Measurements from ENCODE around the gene RAE1.

Gene RAE1

GRCh38 chr20:57326667-57327455 lies 24.2 kb upstream of the RAE1 start:
- Histone ChIP-seq H3K27ac (no peak overlapping the region), H3K4me2 (peak overlapping the region; percentile 32; the same call in 1 of the 2 replicates), H3K9ac (no peak overlapping the region), H3K27me3 (peaks cover 26% of the 10 kb centered on the region), H3K4me1 (peaks cover 25% of the 10 kb centered on the region), H3K4me3 (no peak overlapping the region), H3K9me3 (no peaks in the 10 kb centered on the region), H3K36me3 (no peaks in the 10 kb centered on the region), H4K20me1 (no peaks in the 10 kb centered on the region)
- no peak for TF ChIP-seq Cebpa-rat (IDR thresholded peaks at IDR 0.05)

- Histone ChIP-seq H3K9me3 (no peaks in the 10 kb centered on the region), H3K27me3 (peaks cover 26% of the 10 kb centered on the region), H4K20me1 (no peaks in the 10 kb centered on the region), H3K27ac (no peak overlapping the region), H3K4me3 (no peak overlapping the region), H3K4me2 (no peak overlapping the region), H3K9ac (no peak overlapping the region), H3K36me3 (no peaks in the 10 kb centered on the region), H3K4me1 (peaks cover 17% of the 10 kb centered on the region)
- no peak for TF ChIP-seq Cebpa-rat (IDR thresholded peaks at IDR 0.05)
Measured at GRCh38 chr20:57327820-57328219, 23.2 kb upstream of the RAE1 start.

DNA sequence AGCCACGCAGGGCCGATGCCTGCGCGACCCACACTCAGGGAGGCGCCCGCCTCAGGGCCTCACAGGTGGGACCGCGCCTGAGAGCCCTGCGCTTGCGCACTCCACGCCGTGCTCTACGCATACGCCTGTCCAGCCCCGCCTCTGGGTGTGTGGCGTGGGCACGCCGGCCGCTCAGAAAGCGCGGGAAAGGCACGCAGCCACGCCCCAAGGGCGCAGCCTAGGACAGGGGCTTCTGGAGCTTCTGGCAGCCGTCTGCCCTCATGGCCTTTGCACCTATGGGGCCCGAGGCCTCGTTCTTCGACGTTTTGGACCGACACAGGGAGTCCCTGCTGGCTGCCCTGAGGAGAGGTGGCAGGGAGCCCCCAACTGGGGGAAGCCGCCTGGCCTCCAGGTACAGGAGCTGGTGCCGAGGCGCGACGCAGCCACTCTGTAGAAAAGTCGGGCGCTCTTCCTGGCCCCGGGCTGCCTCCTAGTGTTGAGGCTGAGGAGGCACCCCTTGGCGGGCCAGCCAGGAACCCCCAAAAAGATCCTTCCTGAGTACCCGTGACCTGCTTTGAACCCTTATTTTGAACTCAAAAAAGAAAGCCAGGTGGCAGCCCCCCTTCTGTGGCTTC lies 21.3 kb upstream of the RAE1 start, which contains the start of gene SPO11:
TSS of gene SPO11 (plus strand) at position 196 of the 614 bp plus-strand sequence. CDS start at position 261, 65 bp downstream.
- no peaks in the 10 kb centered on the region for H3K36me3 ChIP-seq
- no peaks in the 10 kb centered on the region for H4K20me1 ChIP-seq
- no peak within 1 kb of the TSS for H3K4me2 ChIP-seq
- H3K27ac ChIP-seq = no peak within 1 kb of the TSS
- H3K27me3 ChIP-seq = peaks cover 26% of the 10 kb centered on the region
- no peaks in the 10 kb centered on the region for H3K9me3 ChIP-seq
- TF ChIP-seq Cebpa-rat (IDR thresholded peaks at IDR 0.05) = no peak
- H3K4me3 ChIP-seq = no peak within 1 kb of the TSS
- H3K9ac ChIP-seq = no peak within 1 kb of the TSS
- peaks cover 7% of the 10 kb centered on the region; the same call in 1 of the 2 replicates for H3K4me1 ChIP-seq

GRCh38 chr20:57330998-57331397 lies 20.1 kb upstream of the RAE1 start:
- TF ChIP-seq Cebpa-rat (IDR thresholded peaks at IDR 0.05) = no peak
- no peak overlapping the region for H3K4me2 ChIP-seq
- peaks cover 21% of the 10 kb centered on the region for H3K27me3 ChIP-seq
- H3K9me3 ChIP-seq = no peaks in the 10 kb centered on the region
- H4K20me1 ChIP-seq = no peaks in the 10 kb centered on the region
- H3K4me3 ChIP-seq = no peak overlapping the region
- H3K36me3 ChIP-seq = no peaks in the 10 kb centered on the region
- no peak overlapping the region for H3K27ac ChIP-seq
- no peak overlapping the region for H3K9ac ChIP-seq
- peaks cover 7% of the 10 kb centered on the region; the same call in 1 of the 2 replicates for H3K4me1 ChIP-seq

DNA sequence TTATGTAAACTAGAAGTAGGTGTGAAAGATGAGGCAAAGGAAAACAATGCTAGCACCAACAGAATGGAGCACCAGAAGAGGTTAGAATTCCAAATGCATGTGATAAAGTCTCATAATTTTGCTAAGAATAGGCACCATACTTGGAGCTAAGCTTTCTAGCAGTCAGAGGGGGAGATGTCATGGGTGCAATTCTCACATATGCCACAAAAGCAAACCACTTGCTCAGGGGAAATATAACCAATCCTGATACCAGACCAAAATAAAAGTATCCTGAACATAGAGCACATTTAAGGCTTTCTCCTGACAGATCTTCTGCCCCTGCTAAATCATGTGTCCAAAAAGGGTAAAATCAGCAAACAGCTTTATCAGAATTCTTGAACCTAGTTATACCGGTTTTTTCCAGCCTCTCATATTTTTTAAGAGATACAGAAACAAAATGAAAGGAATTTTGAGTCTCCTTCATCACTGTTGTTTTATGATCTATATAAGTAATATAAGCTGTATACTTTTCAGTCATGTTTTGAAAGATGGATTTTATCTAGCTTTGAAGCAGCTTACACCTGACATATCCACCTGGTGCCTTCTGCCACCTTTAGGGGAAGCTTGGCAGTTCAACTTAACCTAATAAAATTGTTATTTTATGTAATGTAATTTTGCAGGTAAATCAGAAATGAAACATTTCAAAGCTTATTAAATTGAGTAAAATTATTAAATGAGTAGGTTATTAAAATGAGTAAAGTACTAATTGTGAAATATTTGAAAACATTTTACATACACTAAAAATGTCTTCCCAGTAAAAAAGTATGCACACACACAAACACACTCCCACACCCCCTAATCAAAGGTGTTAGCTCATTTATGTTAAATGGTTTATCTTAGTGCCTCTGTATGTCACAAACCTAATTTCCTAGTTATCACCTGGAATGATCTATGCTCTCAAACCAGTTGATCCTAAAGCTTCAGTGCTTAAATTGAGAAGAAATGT lies 18.7 kb upstream of the RAE1 start:
- no peak for TF ChIP-seq Cebpa-rat (IDR thresholded peaks at IDR 0.05)
- no peaks in the 10 kb centered on the region for H3K9me3 ChIP-seq
- peaks cover 7% of the 10 kb centered on the region; the same call in 1 of the 2 replicates for H3K27me3 ChIP-seq
- H4K20me1 ChIP-seq = no peaks in the 10 kb centered on the region
- no peak overlapping the region for H3K4me2 ChIP-seq
- no peaks in the 10 kb centered on the region for H3K36me3 ChIP-seq
- H3K4me3 ChIP-seq = no peak overlapping the region
- H3K9ac ChIP-seq = no peak overlapping the region
- no peaks in the 10 kb centered on the region for H3K4me1 ChIP-seq
- H3K27ac ChIP-seq = no peak overlapping the region

DNA sequence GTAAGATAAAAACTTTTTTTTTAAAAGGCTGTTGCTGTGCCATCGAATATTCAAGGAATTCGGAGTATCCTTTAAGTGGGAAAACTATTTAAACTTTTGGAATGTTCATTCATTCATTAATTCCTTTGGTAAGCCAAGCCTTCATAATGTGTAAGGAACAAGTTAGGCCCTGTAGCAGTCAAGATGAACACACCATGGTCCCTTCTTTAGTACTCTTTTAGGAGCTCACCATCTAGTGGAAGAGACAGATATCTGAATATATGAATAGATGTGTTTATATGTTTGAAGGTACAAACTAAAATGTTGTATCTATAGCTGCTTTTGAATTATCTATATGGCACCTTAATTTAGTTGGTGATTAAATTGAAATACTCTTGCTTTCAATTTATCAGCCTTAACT lies 15.7 kb upstream of the RAE1 start:
- Histone ChIP-seq H3K36me3 (no peaks in the 10 kb centered on the region), H3K4me1 (no peaks in the 10 kb centered on the region), H3K9me3 (no peaks in the 10 kb centered on the region), H3K27me3 (no peaks in the 10 kb centered on the region), H3K9ac (no peak overlapping the region), H3K4me2 (no peak overlapping the region), H3K4me3 (no peak overlapping the region), H3K27ac (no peak overlapping the region), H4K20me1 (no peaks in the 10 kb centered on the region)
- TF ChIP-seq Cebpa-rat (IDR thresholded peaks at IDR 0.05) = no peak

DNA sequence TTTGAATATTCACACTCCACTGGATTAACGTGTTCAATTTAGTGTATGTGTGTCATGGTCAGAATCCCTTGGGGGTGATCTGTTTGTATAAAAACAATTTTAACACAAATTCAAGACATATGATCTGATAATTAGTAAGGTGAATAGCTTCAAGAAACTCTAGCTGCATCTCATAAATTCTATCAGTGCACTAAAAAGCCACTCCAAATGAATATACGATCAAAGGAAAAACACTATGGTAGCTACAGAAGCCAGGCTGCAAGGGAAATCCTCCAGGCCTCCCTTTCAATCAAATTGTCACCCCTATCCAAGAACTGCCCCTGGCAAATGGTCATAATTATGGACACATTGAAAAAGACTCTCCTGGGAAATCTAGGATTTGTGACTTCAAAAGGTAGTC lies 9.4 kb upstream of the RAE1 start:
- no peaks in the 10 kb centered on the region for H4K20me1 ChIP-seq
- peak overlapping the region; percentile 24; the same call in 1 of the 2 replicates for H3K4me2 ChIP-seq
- no peaks in the 10 kb centered on the region for H3K27me3 ChIP-seq
- no peak for TF ChIP-seq Cebpa-rat (IDR thresholded peaks at IDR 0.05)
- H3K9me3 ChIP-seq = no peaks in the 10 kb centered on the region
- H3K27ac ChIP-seq = no peak overlapping the region
- no peak overlapping the region for H3K4me3 ChIP-seq
- peaks cover 9% of the 10 kb centered on the region; the same call in 1 of the 2 replicates for H3K4me1 ChIP-seq
- H3K36me3 ChIP-seq = no peaks in the 10 kb centered on the region
- no peak overlapping the region for H3K9ac ChIP-seq

DNA sequence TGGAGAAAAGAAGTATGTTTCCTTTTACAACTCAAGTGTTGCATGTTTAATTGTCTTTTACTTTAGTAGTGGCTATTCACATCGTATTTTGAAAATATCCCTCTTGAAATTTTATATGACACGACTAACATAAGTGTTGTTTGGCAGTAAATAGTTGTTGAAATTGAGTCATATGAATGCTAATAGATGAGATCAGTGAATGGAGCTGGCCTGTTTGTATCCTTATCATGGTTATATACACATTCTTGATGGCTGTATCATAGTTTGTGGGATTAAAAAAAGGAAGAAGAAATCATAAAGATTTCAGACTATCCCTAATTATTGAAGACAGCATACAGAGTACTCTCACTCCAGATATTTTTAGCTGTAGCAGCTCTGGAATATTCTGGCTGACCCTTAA lies 8.2 kb upstream of the RAE1 start:
- Histone ChIP-seq H3K27ac (no peak overlapping the region), H4K20me1 (no peaks in the 10 kb centered on the region), H3K36me3 (no peaks in the 10 kb centered on the region), H3K9ac (no peak overlapping the region), H3K27me3 (no peaks in the 10 kb centered on the region), H3K4me3 (no peak overlapping the region), H3K4me1 (peaks cover 9% of the 10 kb centered on the region; the same call in 1 of the 2 replicates), H3K4me2 (no peak overlapping the region), H3K9me3 (no peaks in the 10 kb centered on the region)
- TF ChIP-seq Cebpa-rat (IDR thresholded peaks at IDR 0.05) = no peak

DNA sequence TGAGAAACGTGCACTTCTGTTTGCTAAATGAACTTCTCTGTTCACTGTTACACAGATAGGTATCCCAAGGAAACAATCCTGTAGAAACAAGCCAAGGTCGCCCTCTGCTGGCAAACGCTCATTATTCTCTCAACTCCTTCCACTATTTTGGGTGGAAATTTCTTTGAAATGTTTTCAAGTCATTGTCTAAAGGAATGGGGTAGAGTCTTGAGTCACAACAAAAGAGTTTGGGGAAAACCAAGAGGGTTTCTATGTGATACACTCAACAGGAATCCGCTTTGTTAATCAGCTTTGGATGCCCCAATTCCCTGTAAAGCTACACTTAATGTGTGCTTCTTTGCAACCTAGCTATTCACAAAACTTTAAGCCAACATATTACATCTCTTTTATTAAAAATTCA lies 4.6 kb upstream of the RAE1 start:
- Histone ChIP-seq H3K4me3 (no peak overlapping the region), H3K9ac (no peak overlapping the region), H3K4me2 (no peak overlapping the region), H3K4me1 (peaks cover 19% of the 10 kb centered on the region), H3K9me3 (no peaks in the 10 kb centered on the region), H4K20me1 (peaks cover 3% of the 10 kb centered on the region), H3K36me3 (no peaks in the 10 kb centered on the region), H3K27ac (no peak overlapping the region), H3K27me3 (no peaks in the 10 kb centered on the region)
- TF ChIP-seq Cebpa-rat (IDR thresholded peaks at IDR 0.05) = no peak

Measured in BLaER1 (cell line).